ENCODE results near the gene CRTC2. TPM values are rescaled to one million over a fixed set of nuclear protein-coding genes. Genes with fewer than 3 reads are reported as not detected.
A peak's percentile ranks its signal among the peaks of the same experiment; 100 is the strongest.

Gene CRTC2
- total and polyA plus RNA-seq, 5 donors from 2014 or later, result 13.6 to 145 (median 27.1) TPM

DNA sequence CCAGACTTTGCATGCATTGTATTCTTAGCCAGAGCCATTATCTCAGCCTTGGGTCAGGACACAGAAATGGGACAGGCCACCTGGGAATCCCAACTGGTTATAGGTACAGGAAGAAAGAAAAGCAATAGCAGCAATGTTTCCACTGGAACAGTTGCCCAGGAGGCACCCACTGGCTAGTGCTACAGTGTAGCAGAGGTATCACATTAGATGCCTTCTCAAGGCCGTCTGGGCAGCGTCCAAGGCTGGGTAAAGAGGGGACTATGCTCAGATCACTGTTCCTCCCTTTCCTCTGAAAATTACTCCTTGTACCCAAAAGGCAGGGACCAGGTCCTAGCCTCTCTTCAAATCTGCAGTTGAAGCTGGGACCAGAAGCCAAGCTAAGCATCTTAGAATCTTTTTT lies 11.9 kb upstream of the CRTC2 start:
- Histone ChIP-seq H3K36me3 (ENCODE audit: control insufficient read depth, insufficient read depth, low read length) (peaks cover 18% of the 10 kb centered on the region), H3K27ac (ENCODE audit: insufficient read depth, low read length, poor library complexity, severe bottlenecking) (no peak overlapping the region), H3K9me3 (ENCODE audit: control insufficient read depth in 2 of 2, low read length in 2 of 2) (no peaks in the 10 kb centered on the region), H3K27me3 (ENCODE audit: control insufficient read depth, insufficient read depth, low read length) (no peaks in the 10 kb centered on the region), H3K4me3 (ENCODE audit: low read depth, low read length) (no peak overlapping the region), H3K4me1 (ENCODE audit: control insufficient read depth, insufficient read depth, low read length, poor library complexity, severe bottlenecking) (peaks cover 26% of the 10 kb centered on the region)
- H3K4me3 Mint-ChIP-seq, result peak overlapping the region in 1 of 4 donors; percentile 27
- ATAC-seq (ENCODE audit: low read depth in 2 of 2) (no peak), DNase-seq (no peak)
- H3K27ac Mint-ChIP-seq, result peak overlapping the region in 2 of 3 donors; percentile 31 to 77
- H3K4me1 Mint-ChIP-seq, result peaks cover 15 to 43% (median 27%) of the 10 kb centered on the region in 4 donors
- no peaks in the 10 kb centered on the region for H3K27me3 Mint-ChIP-seq
- peaks cover 19% of the 10 kb centered on the region for H3K36me3 Mint-ChIP-seq
- H3K9me3 Mint-ChIP-seq, result peaks cover 0 to 1% (median 0%) of the 10 kb centered on the region in 7 donors

DNA sequence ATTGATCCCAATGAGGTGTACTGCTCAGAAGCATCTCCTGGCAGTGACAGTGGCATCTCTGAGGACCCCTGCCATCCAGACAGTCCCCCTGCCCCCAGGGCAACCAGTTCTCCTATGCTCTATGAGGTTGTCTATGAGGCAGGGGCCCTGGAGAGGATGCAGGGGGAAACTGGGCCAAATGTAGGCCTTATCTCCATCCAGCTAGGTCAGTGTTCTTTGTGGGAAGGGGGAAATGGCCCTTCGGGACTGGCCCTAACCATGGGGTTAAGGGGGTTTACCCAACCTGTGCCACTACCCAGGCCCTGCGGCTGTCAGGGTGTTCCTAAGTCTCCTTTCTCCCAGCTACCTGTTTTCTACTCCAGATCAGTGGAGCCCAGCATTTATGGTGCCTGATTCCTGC lies 10.6 kb upstream of the CRTC2 start:
- DNase-seq (no peak), ATAC-seq (ENCODE audit: low read depth in 2 of 2) (no peak)
- H3K9me3 Mint-ChIP-seq, result peaks cover 0 to 1% (median 0%) of the 10 kb centered on the region in 7 donors
- no peaks in the 10 kb centered on the region for H3K27me3 Mint-ChIP-seq
- peaks cover 11% of the 10 kb centered on the region for H3K36me3 Mint-ChIP-seq
- peak overlapping the region in 3 of 4 donors; percentile 42 to 64 (median 48) for H3K4me3 Mint-ChIP-seq
- peaks cover 8% of the 10 kb centered on the region for H3K36me3 ChIP-seq (ENCODE audit: control insufficient read depth, insufficient read depth, low read length)
- H3K4me1 ChIP-seq (ENCODE audit: control insufficient read depth, insufficient read depth, low read length, poor library complexity, severe bottlenecking), result peaks cover 33% of the 10 kb centered on the region
- no peaks in the 10 kb centered on the region for H3K9me3 ChIP-seq (ENCODE audit: control insufficient read depth in 2 of 2, low read length in 2 of 2)
- no peak overlapping the region for H3K4me3 ChIP-seq (ENCODE audit: low read depth, low read length)
- peak overlapping the region in 2 of 3 donors; percentile 72 to 77 for H3K27ac Mint-ChIP-seq
- peak overlapping the region; percentile 89 for H3K27ac ChIP-seq (ENCODE audit: insufficient read depth, low read length, poor library complexity, severe bottlenecking)
- H3K27me3 ChIP-seq (ENCODE audit: control insufficient read depth, insufficient read depth, low read length), result no peaks in the 10 kb centered on the region
- H3K4me1 Mint-ChIP-seq, result peaks cover 16 to 48% (median 29%) of the 10 kb centered on the region in 4 donors

DNA sequence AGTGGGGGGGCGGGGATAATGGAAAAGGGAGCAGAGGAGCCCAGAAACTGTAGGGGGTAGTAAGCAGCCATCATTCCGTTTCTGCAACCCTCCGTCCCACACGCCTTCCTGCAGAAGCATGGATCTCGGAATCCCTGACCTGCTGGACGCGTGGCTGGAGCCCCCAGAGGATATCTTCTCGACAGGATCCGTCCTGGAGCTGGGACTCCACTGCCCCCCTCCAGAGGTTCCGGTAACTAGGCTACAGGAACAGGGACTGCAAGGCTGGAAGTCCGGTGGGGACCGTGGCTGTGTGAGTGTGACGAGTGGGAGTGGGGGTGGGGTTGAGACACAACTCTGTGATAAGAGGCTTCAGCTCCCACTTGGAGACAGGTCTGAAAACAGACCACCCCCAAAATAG lies 10.0 kb upstream of the CRTC2 start:
- peak overlapping the region; percentile 89 for H3K27ac ChIP-seq (ENCODE audit: insufficient read depth, low read length, poor library complexity, severe bottlenecking)
- H3K4me1 Mint-ChIP-seq, result peaks cover 19 to 50% (median 34%) of the 10 kb centered on the region in 4 donors
- no peak overlapping the region for H3K4me3 ChIP-seq (ENCODE audit: low read depth, low read length)

DNA sequence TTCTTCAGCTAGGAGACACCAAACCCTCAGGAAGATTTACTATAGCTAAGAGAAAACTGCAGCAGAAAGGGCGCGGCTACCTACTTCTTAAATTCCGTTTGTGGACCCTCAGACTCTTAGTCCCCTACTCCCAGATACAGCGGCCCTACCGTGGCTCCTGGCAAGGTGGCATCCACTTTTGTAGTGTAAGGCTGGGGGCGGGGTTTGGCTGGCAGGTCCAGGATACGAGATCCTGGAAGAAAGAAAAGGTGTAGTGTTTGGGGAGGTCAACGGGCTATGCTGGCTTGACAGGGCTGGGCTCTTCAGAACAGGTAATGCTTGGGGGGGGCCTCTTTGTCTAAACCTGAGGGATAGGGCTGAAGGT lies 9.6 kb upstream of the CRTC2 start:
- ATAC-seq (ENCODE audit: low read depth in 2 of 2) (no peak), DNase-seq (no peak)
- Mint-ChIP-seq H3K4me1 (peaks cover 19 to 53% (median 37%) of the 10 kb centered on the region in 4 donors), H3K4me3 (peak overlapping the region; percentile 90 to 96 (median 94)), H3K9me3 (peaks cover 0 to 1% (median 0%) of the 10 kb centered on the region in 7 donors), H3K27ac (peak overlapping the region; percentile 96 to 99 (median 97)), H3K27me3 (no peaks in the 10 kb centered on the region), H3K36me3 (peaks cover 4% of the 10 kb centered on the region)
- no peaks in the 10 kb centered on the region for H3K9me3 ChIP-seq (ENCODE audit: control insufficient read depth in 2 of 2, low read length in 2 of 2)
- H3K27me3 ChIP-seq (ENCODE audit: control insufficient read depth, insufficient read depth, low read length), result no peaks in the 10 kb centered on the region
- H3K36me3 ChIP-seq (ENCODE audit: control insufficient read depth, insufficient read depth, low read length), result no peaks in the 10 kb centered on the region
- H3K27ac ChIP-seq (ENCODE audit: insufficient read depth, low read length, poor library complexity, severe bottlenecking), result peak overlapping the region; percentile 89
- peak overlapping the region; percentile 96 for H3K4me3 ChIP-seq (ENCODE audit: low read depth, low read length)
- peaks cover 41% of the 10 kb centered on the region for H3K4me1 ChIP-seq (ENCODE audit: control insufficient read depth, insufficient read depth, low read length, poor library complexity, severe bottlenecking)

More for the DNA sequence above, 10.0 kb upstream of the CRTC2 start:
- Mint-ChIP-seq H3K36me3 (peaks cover 7% of the 10 kb centered on the region), H3K27me3 (no peaks in the 10 kb centered on the region), H3K9me3 (peaks cover 0 to 1% (median 0%) of the 10 kb centered on the region in 7 donors), H3K27ac (peak overlapping the region; percentile 77 to 99 (median 96)), H3K4me3 (peak overlapping the region; percentile 42 to 95 (median 78))
- DNase-seq, result no peak
- peaks cover 38% of the 10 kb centered on the region for H3K4me1 ChIP-seq (ENCODE audit: control insufficient read depth, insufficient read depth, low read length, poor library complexity, severe bottlenecking)
- peaks cover 3% of the 10 kb centered on the region for H3K36me3 ChIP-seq (ENCODE audit: control insufficient read depth, insufficient read depth, low read length)
- H3K27me3 ChIP-seq (ENCODE audit: control insufficient read depth, insufficient read depth, low read length), result no peaks in the 10 kb centered on the region
- no peaks in the 10 kb centered on the region for H3K9me3 ChIP-seq (ENCODE audit: control insufficient read depth in 2 of 2, low read length in 2 of 2)
- ATAC-seq (ENCODE audit: low read depth in 2 of 2), result no peak

DNA sequence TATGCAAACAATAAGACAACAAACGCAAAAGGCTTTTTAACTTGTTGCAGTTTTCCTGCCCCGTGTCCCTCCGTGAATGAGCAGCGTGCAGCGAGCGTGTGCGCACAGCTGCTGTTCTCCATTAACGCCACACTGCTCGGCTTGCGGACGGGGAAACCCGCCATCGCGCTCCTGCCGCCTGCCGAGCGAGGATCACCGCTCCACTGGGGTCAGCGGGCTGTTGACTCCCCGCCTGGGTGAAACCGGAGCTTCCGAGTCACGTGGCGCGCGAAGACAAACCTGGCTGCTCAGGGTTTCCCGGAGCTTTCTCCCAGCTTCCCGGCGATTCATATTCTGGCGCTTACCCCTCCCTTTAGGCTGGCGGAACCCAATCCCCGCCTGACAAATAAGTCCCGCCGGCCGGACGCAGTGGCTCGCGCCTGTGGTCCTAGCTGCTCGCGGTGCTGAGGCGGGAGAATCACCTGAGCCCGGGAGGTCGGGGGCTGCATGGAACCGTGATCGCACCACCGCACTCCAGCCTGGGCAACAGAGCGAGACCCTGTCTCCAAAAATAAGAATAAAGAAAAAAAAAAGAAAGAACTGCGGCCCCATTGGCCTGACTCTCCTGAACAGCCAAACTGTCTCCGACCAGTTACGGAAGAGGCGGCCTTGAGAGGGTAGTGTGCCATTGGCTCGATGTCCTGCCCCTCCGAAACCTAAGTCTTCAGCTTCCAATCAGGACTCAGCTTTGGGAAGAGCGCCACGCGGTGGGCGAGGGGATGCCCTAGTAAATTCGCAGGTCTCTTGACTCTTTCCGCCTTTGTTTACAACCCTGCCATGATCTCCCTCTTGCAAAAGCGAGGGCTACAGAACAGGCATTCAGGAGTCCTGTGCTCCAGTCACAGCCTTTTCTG lies 8.9 kb upstream of the CRTC2 start, which contains the start of gene CREB3L4:
Gene CREB3L4 (plus strand): TSS at position 796 of the 893 bp plus-strand sequence. CDS start 624 bp downstream, outside the sequence.
- H3K9me3 Mint-ChIP-seq, result peaks cover 0 to 1% (median 0%) of the 10 kb centered on the region in 7 donors
- Histone ChIP-seq H3K27me3 (ENCODE audit: control insufficient read depth, insufficient read depth, low read length) (no peaks in the 10 kb centered on the region), H3K36me3 (ENCODE audit: control insufficient read depth, insufficient read depth, low read length) (no peaks in the 10 kb centered on the region), H3K4me3 (ENCODE audit: low read depth, low read length) (peak within 1 kb of the TSS; percentile 96), H3K27ac (ENCODE audit: insufficient read depth, low read length, poor library complexity, severe bottlenecking) (peak within 1 kb of the TSS; percentile 89), H3K4me1 (ENCODE audit: control insufficient read depth, insufficient read depth, low read length, poor library complexity, severe bottlenecking) (peaks cover 47% of the 10 kb centered on the region), H3K9me3 (ENCODE audit: control insufficient read depth in 2 of 2, low read length in 2 of 2) (no peaks in the 10 kb centered on the region)
- H3K27me3 Mint-ChIP-seq, result no peaks in the 10 kb centered on the region
- DNase-seq, result peak; percentile 77 to 97 (median 86)
- H3K27ac Mint-ChIP-seq, result peak within 1 kb of the TSS; percentile 96 to 99 (median 97)
- H3K4me1 Mint-ChIP-seq, result peaks cover 19 to 59% (median 37%) of the 10 kb centered on the region in 4 donors
- peak; percentile 88 to 89 for ATAC-seq (ENCODE audit: low read depth in 2 of 2)
- peaks cover under 1% of the 10 kb centered on the region for H3K36me3 Mint-ChIP-seq
- peak within 1 kb of the TSS; percentile 90 to 96 (median 94) for H3K4me3 Mint-ChIP-seq

DNA sequence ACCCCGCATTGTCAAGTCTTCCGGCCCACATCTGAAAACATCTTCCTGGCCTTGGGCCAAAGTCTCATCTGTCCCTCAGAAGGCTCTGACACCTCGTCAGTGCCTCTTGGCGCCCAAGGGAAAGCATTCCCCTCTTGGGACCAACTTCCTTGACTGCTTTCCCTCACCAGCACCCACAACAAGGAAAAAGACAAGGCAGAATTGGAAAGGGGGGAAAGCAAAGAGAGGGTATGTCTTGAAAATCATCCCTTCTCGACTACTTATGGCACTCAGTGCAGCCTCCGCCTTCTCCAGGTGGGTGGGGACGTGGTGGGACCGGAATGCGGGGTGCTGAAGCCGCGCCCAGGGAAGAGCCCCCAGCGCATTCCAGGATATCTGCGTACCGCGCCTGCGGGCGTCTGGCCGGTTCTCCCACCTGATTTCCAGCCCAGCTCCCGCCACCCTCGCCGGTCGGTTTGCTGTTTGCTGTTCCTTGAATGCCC lies 5.5 kb upstream of the CRTC2 start:
- no peaks in the 10 kb centered on the region for H3K27me3 Mint-ChIP-seq
- peak overlapping the region; percentile 93 to 99 (median 96) for H3K4me3 Mint-ChIP-seq
- no peaks in the 10 kb centered on the region for H3K27me3 ChIP-seq (ENCODE audit: control insufficient read depth, insufficient read depth, low read length)
- H3K4me1 Mint-ChIP-seq, result peaks cover 25 to 76% (median 39%) of the 10 kb centered on the region in 4 donors
- peaks cover 51% of the 10 kb centered on the region for H3K4me1 ChIP-seq (ENCODE audit: control insufficient read depth, insufficient read depth, low read length, poor library complexity, severe bottlenecking)
- peak overlapping the region; percentile 90 for H3K27ac ChIP-seq (ENCODE audit: insufficient read depth, low read length, poor library complexity, severe bottlenecking)
- DNase-seq, result no peak
- H3K36me3 ChIP-seq (ENCODE audit: control insufficient read depth, insufficient read depth, low read length), result peaks cover 5% of the 10 kb centered on the region
- no peak for ATAC-seq (ENCODE audit: low read depth in 2 of 2)
- peaks cover 0 to 1% (median 0%) of the 10 kb centered on the region in 7 donors for H3K9me3 Mint-ChIP-seq
- no peaks in the 10 kb centered on the region for H3K9me3 ChIP-seq (ENCODE audit: control insufficient read depth in 2 of 2, low read length in 2 of 2)
- peak overlapping the region; percentile 93 for H3K4me3 ChIP-seq (ENCODE audit: low read depth, low read length)
- H3K27ac Mint-ChIP-seq, result peak overlapping the region; percentile 95 to 99 (median 97)
- no peaks in the 10 kb centered on the region for H3K36me3 Mint-ChIP-seq

DNA sequence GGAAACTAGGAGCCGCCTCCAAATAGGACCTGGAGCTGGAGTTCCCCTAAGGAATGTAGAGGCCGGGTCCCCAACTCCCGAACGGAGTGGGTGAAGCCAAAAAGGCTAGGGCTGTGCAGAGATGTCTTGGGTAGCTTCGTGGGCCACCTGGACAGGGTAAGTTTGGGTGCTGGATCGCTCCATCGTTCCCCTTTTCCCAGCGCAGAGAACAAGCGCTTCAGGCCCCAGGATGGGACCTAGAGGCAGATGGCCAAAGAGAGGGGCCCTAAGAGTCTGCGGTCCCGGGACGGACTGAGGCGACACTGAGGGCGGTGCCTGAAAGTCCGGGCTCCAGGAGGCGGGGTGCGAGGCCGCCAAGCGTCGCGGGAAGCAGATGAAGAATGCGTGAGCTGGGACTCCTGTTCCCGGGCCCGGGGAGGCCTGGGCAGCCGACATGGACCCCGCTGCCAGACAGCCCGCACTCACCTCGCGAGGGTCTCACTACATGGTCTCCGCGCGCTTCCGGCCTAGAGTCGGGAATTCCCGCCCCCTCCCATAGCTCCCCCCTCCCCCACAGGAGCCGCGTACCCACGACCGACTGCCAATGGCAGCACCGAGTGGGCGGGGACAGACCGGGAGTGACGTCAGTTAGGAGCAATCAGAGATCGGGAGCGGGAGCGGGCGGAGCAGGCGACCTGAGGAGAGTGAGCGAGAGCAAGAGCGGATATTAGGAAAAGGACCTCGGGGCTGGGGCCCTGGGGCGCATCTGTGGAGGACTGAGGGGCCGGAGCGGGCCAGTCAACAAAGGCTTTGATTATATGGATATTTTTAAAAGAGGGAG lies 4.8 kb upstream of the CRTC2 start, which contains the start of gene SLC39A1:
Gene SLC39A1 (minus strand): TSS at position 508 of the 820 bp plus-strand sequence. CDS start 822 bp downstream, outside the sequence.
- Mint-ChIP-seq H3K27me3 (no peaks in the 10 kb centered on the region), H3K4me3 (peak within 1 kb of the TSS; percentile 93 to 99 (median 96))

More for the DNA sequence above, 4.8 kb upstream of the CRTC2 start, which contains the start of gene SLC39A1:
- Histone ChIP-seq H3K36me3 (ENCODE audit: control insufficient read depth, insufficient read depth, low read length) (peaks cover 5% of the 10 kb centered on the region), H3K4me1 (ENCODE audit: control insufficient read depth, insufficient read depth, low read length, poor library complexity, severe bottlenecking) (peaks cover 54% of the 10 kb centered on the region), H3K9me3 (ENCODE audit: control insufficient read depth in 2 of 2, low read length in 2 of 2) (no peaks in the 10 kb centered on the region), H3K27ac (ENCODE audit: insufficient read depth, low read length, poor library complexity, severe bottlenecking) (peak within 1 kb of the TSS; percentile 90), H3K27me3 (ENCODE audit: control insufficient read depth, insufficient read depth, low read length) (no peaks in the 10 kb centered on the region), H3K4me3 (ENCODE audit: low read depth, low read length) (peak within 1 kb of the TSS; percentile 93)
- Mint-ChIP-seq H3K9me3 (peaks cover 0 to 1% (median 0%) of the 10 kb centered on the region in 7 donors), H3K36me3 (no peaks in the 10 kb centered on the region), H3K27ac (peak within 1 kb of the TSS; percentile 95 to 99 (median 97)), H3K4me1 (peaks cover 25 to 77% (median 42%) of the 10 kb centered on the region in 4 donors)
- peak; percentile 85 to 95 (median 94) for DNase-seq
- peak; percentile 38 to 43 for ATAC-seq (ENCODE audit: low read depth in 2 of 2)
